Pulmonary artery endothelial cell (primary cell): Measurements from ENCODE around the gene SLC9A8. TPM values are rescaled to one million over a fixed set of nuclear protein-coding genes. Genes with fewer than 3 reads are reported as not detected.
A peak's percentile ranks its signal among the peaks of the same experiment; 100 is the strongest.
"Not testable (repeated sequence)": the region's sequence is repeated elsewhere in the genome, so short reads cannot be mapped to it uniquely, and the experiment has no call there.

Experiments used
- DNase-seq: peaks from one replicate; pipeline ENCODE4 v3.0.0-alpha.2; 2011; ENCODE audit warnings: low read depth, low spot score
- total RNA-seq: library from RNA; depleted of rRNA; stranded (reverse); fragments of >200 nt; gene quantifications from 2 replicates; pipeline ENCODE4 v1.2.3, GENCODE V29; 2014

SLC9A8 gene, protein sequence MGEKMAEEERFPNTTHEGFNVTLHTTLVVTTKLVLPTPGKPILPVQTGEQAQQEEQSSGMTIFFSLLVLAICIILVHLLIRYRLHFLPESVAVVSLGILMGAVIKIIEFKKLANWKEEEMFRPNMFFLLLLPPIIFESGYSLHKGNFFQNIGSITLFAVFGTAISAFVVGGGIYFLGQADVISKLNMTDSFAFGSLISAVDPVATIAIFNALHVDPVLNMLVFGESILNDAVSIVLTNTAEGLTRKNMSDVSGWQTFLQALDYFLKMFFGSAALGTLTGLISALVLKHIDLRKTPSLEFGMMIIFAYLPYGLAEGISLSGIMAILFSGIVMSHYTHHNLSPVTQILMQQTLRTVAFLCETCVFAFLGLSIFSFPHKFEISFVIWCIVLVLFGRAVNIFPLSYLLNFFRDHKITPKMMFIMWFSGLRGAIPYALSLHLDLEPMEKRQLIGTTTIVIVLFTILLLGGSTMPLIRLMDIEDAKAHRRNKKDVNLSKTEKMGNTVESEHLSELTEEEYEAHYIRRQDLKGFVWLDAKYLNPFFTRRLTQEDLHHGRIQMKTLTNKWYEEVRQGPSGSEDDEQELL
- total RNA-seq = 6.1 and 6.2 TPM in 2 replicates

DNA sequence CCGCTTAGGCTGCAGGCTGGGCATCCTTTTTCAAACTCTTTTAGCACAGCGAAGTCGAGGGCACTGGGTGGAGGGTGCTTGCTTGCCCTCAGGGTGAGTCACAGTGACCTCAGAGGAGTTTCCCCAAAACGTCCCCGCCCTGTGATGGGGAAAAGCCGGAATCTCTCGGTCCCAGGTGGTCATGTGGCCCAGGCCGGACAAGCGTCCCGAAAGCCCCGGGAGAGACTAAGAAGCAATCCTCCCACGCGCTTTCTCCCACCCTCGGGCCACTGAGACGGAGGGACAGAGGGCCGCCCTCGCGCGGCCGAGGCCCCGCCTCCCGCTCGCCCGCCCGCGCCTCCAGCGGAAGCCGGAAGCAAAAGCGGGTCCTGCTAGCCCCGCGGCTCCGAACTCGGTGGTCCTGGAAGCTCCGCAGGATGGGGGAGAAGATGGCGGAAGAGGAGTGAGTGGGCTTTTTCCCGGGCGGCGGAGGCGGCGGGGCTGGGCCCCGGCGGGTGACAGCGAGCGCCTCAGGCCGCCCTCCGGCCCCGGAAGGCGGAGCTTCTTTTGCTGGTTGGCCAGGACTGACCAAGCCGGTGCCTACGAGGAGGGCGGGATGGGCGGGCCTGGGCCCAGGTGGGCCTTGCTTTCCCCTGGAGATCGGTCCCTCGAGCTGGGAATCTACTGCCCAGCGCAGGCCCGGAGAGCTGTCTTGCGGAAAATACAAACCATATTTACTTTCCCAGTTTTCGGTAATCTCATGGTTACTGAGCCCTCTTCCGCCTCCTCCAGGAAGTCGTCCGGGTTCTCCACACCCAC lies at the start of gene SLC9A8:
Gene SLC9A8 (plus strand): TSS at position 322 of the 798 bp plus-strand sequence. CDS start 95 bp downstream, at position 417.
- DNase-seq = peak; percentile 60

DNA sequence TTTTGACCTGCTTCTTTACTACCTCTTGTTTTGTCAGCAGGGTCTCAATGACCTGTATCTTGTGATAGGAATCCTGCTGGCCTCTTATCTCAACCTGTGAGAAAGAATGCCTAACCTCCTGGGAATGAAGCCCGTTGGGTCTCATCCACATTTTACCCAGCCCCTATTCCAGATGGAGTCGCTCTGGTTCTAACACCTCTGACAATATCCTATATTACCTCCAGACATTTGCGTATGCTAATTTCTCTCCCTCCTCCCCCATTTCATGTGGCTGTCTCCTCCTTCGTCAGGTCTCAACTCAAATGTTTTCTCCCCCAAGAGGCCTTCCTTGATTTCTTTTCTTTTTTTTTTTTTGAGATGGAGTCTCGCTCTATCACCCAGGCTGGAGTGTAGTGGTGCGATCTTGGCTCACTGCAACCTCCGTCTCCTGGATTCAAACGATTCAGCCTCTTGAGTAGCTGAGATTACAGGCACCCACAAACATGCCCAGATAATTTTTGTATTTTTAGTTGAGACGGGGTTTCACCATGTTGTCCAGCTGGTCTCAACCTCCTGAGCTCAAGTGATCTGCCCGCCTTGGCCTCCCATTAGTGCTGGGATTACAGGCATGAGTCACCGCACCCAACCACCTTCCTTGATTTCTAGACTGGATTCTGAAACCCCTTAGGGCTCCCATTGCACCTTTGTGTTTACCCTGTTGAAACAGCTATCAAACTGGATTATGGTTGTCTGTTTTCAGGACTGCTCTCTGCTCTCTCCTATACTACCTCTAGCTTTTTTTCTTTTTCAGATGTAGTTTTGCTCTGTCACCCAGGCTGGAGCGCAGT lies 49.5 kb upstream of the SLC9A8 start:
- no peak for DNase-seq

DNA sequence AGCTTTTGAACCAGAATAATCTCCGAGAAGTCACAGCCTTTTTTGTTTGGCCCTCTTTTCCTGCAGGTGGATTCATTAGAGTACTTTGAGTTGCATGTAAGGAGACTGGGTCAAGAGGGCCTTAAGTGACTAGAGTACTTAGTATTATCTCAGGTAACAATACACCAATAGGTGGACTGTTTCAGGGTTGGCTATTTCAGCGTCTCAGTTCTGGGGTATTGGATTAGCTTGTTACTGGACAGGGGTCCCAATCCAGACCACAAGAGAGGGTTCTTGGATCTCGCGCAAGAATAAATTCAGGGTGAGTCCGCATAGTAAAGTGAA lies 47.3 kb upstream of the SLC9A8 start:
- no peak for DNase-seq

DNA sequence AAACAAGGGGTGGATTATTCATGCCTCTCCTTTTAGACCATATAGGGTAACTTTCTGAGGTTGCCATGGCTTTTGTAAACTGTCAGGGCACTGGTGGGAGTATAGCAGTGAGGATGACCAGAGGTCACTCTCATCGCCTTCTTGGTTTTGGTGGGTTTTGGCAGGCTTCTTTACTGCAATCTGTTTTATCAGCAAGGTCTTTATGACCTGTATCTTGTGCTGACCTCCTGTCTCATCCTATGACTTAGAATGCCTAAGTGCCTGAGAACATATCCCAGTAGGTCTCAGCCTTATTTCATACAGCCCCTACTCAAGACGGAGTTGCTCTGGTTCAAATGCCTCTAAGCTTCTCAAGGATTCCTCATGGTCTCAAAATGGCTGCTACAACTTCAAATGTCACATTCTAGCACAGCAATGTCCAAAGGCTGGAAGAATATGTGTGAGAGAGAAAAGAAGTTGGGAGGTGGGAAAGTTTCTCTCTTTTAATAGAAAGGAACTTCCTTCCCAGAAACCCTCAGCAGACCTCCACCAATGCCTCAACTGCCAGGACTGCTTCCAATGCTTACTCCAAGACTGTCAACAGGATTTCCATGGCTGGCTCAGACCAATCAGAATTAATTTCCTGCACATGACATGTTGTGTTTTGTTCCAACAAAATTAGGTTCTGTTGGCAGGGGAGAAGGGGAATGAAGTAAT lies 46.6 kb upstream of the SLC9A8 start:
- DNase-seq = no peak

DNA sequence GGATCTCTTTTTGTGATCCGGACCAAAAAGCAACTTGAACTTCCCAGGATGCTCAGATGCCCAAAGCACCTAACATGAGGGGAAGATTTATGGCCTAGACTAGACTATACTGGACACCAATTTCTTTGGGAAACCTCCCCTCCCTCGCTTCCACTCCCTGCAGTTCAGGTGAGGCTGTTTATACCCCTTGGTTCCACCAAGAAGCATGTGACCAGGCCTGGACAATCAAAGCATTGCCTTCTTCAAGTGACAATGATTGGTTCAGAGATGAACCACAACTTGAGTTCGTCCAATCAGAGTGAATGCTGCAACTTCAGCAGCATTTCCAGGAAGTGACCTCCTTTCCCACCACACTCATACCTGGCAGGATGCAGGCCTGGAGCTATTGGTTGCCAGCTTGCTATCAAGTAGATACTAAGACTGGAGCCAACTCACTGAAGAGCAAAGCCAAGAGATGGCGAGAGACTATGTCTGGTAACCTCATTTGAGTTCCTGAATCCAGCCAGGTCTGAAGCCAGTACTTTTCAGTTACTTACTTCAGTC lies 45.6 kb upstream of the SLC9A8 start:
- no peak for DNase-seq

DNA sequence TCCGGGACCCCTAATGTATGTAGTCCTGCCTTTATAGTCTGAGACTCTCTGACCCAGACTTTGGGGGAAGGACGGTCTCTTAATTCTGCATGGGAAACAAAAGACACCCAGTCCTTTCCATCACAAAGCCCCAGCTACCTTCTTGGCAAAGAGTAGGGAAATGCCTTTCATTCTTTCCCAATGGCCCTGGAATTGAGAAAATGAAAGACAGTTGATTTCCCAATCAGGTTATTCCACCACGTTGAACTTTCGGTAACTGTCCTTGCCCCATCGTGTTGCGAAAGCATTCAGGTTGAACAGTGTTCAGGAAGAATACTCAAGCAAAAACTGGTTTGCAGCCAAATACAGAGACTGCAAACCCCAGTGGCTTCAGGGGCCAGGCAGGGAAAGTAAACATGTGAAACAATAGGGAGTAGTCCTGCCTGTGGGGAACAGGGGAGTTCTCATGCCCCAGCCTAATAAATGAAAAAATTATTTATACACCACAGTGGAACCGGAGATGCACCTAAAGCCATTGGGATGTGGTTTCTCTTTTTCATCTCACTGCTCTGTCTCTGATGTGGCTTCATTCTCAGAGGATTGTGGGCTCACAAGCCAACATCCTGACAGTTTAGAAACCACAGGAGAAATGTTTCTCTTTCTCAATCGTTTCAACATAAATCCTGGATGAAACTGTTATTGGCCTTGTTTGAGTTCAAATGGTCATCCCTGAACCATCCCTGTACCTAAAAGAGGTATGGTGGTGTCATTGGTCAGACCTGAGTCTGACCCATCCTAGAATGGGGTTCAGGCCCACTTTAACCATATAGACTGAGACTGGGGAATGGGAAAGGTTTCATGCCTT lies 44.2 kb upstream of the SLC9A8 start:
- DNase-seq = peak; percentile 87

DNA sequence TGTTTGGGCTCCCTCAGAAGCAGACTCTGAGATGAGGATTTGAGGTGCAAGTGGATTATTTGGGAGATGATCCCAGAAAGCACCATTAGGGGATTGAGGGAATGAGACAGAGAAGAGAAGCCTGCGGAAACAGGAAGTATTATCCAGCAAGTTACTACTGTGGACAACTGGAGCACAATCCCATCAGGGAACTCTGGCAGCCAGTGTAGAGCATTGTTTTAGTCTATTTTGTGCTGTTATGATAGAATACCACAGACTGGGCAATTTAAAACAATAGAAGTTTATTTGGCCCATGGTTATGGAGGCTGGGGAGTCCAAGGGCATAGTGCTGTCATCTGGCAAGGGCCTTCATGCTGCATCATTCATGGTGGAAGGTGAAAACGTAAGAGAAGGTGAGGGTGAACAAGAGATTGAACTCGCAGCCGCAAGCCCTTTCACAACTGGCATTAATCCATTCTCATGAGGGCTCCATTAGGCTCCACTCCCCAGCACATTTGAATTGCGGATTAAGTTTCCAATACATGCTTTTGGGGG lies 43.5 kb upstream of the SLC9A8 start:
- no peak for DNase-seq

DNA sequence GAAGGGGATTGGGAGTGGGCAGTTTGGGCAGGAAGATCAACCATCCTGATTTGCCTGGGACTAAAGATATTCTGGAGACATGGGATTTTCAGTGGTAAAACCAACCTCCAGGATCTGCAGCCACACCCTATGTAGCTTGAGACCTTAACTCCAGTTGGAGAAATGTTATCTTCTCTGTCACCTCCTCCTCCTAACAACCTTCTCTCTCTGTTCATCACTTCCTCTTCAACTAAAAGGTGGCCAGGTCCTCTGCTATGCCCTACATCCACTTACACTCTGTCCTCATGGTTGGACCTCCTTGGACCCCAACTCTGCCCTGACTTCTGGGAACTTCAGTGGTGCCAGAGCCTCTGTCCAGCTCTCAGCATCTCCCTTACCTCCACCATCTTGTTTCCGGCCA lies 42.0 kb upstream of the SLC9A8 start:
- no peak for DNase-seq

DNA sequence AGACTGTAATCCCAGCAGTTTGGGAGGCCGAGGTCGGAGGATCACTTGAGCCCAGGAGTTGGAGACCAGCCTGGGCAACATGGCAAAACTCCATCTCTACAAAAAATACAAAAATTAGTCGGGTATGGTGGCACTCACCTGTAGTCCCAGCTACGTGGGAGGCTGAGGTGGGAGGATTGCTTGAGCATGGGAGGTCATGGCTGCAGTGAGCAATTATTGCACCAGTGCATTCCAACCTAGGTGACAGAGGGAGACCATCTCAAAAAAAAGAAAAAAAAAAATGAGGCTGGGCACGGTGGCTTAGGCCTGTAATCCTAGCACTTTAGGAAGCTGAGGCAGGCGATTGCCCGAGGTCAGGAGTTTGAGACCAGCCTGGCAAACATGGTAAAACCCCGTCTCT lies 38.4 kb upstream of the SLC9A8 start:
- DNase-seq = not testable (repeated sequence)

DNA sequence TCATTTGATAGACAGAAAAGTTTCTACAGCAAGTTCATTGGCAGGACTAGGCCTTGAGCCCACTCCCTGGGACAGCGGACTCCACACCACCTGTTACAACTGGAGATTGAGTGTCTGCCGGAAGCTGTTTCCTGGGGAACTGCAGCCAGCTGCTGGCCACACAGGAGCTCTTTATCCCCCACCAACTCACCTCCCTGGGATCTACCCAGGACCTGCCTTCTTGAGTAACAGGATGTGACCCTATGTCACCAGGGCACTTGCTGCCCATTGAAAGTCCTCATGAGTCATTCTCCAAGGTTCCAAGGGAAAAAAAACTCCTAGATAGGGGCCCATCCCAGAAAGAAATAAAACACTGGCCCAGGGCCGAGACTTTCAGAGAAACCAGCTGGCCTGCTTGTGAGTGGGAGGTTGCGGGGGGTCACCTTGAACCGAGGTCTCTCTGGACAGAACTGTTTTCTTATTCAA lies 37.4 kb upstream of the SLC9A8 start:
- peak; percentile 96 for DNase-seq

DNA sequence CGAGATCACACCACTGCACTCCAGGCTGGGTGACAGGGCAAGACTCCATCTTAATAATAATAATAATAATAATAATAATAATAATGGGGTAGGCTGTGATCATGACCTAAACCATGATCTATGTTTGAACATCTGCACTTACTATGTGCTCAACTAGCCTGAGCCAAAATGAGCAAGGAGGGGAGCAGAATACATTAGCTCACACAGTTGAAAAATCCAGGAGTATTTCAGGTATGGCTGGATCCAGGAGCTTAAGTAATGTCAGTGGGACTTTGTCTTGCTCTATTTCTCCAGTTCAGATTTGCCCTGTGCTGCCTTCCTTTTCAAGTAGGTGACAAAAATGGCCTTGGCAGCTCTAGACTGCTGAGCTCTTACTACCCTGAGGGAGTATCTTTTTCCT lies 32.7 kb upstream of the SLC9A8 start:
- no peak for DNase-seq

DNA sequence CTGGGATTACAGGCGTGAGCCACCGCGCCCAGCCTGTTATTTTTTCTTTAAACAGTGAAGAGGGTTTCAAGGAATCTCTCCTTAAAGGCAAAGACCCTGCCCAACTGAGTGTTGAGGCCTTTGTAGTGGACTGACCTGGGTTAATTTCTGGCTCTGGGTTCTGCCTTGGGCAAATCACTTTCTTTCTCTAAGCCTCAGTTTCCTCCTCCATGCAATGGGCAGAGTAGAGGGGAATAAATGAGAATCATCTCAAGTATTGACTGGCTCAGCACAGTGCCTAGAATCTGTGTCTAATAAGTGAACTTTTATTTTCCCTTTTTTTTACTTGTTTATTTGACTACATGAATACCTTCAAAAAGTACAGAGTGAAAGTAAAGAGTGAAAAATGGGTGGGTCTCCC lies 31.0 kb upstream of the SLC9A8 start:
- DNase-seq = no peak

DNA sequence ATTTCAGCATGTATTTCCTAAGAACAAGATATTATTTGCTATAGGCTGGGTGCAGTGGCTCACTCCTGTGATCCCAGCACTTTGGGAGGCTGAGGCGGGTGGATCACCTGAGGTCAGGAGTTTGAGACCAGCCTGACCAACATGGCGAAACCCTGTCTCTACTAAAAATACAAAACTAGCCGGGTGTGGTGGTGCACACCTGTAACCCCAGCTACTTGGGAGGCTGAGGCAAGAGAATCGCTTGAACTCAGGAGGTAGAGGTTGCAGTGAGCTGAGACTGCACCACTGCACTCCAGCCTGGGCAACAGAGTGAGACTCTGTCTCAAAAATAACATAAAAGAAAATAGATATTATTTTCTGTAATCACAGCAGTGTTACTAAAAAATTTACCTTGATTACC lies 30.2 kb upstream of the SLC9A8 start:
- DNase-seq = not testable (repeated sequence)

DNA sequence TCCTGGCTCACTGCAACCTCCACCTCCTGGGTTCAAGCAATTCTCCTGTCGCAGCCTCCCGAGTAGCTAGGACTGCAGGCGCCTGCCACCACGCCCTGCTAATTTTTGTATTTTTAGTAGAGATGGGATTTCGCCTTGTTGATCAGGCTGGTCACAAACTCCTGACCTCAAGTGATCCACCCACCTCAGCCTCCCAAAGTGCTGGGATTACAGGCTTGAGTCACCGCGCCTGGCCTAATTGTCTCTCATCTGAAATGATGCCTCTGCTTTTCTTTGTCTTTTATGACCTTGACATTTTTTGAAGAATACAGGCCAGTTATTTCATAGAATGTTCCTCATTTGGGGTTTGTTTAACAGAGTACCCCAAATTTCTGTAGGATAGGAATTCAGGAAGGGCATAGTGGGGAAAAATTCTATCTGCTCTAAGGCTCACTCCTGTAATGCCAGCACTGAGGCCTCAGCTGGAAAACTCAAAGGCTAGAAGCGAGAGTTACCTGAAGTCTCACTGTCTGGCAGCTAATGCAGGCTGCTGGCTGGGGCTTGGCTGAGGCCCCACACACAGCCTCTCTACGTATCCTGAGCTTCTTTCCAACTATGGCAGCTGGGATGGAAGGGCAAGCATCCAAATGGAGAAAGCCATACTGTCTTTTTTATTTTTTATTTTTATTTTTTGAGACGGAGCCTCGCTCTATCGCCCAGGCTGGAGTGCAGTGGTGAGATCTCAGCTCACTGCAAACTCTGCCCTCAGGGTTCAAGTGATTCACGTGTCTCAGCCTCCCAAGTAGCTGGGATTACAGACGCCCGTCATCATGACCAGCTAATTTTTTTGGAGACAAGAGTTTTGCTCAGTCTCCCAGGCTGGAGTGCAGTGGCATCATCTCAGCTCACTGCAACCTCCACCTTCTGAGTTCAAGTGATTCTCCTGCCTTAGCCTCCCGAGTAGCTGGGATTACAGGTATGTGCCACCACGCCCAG lies 29.3 kb upstream of the SLC9A8 start:
- DNase-seq = not testable (repeated sequence)

DNA sequence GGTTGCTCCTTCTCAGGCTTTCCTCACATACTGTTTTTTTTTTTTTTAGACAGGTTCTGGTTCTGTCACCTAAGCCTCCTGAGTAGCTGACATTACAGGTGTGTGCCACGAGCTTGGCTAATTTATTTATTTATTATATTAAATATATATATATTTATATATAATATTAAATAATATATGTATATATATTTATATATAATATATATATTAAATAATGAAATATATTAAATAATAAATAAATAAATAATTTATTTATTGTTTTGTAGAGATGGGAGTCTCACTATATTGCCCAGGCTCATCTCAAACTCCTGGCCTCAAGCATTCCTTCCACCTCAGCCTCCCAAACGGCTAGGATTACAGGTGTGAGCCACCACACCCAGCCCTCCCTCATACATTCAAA lies 28.3 kb upstream of the SLC9A8 start:
- no peak for DNase-seq

DNA sequence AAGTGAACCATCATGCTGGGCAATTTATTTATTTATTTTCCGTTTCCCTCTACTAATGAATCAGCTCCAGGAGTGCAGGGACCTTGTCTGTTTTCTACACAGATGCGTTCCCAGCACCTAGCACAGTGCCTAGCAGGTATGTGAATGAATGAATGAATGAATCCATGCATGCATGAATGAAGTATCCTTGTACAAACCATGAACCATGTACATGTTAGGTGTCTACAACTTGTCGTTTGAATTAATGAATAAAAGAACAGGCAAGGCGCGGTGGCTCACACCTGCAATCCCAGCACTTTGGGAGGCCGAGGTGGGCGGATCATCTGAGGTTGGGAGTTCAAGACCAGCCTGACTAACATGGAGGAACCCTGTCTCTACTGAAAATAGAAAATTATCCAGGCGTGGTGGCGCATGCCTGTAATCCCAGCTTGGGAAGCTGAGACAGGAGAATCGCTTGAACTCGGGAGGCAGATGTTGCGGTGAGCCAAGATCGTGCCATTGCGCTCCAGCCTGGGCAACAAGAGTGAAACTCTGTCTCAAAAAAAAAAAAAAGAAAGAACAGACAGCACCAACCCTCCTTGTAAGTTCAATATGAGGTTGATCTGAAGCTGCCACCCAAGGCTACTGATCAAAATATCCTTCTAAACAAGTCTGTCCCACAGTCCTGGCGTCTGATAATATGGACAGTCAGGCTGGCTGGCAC lies 27.3 kb upstream of the SLC9A8 start:
- DNase-seq = no peak

DNA sequence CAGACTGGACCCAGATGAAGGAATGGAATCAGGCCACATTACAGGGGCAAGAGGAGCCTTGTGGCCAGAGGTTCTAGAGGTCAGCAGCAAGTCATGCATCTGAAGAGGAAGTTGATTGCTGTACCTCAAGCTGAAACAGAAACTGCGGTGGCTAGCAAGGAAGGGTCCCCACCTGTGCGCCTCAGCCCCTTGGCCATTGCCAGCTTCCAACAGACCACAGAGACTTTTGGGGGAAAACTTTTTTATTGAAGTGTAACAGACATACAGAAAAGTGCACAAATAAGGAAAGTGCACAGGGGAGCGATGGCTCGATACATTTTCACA lies 26.8 kb upstream of the SLC9A8 start:
- DNase-seq = no peak

DNA sequence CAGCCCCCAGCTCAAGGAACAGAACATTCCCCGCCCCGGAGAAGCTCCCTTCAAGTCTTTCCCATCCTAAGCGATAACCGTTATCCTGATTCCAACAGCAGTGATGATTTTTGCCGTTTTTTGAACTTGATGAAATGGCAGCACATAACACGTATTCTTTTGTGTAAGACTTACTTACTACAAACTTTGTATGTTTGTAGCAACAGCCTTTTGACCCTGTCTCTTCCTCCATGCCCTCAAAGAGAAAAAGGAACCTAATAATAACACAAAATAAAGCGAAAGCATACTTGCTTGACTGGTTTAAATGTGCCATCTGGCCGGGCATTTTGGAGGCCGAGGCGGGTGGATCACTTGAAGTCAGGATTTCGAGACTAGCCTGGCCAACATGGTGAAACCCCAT lies 26.4 kb upstream of the SLC9A8 start:
- no peak for DNase-seq
